Measurements from ENCODE around the gene GRK5. TPM values are rescaled to one million over a fixed set of nuclear protein-coding genes. Genes with fewer than 3 reads are reported as not detected.

The GRK5 gene
- total and polyA plus RNA-seq, 5 donors, result 31.3 to 89.9 (median 57.6) TPM

- 67% methylated on average over 11 of the region's 11 CpGs for WGBS
- H3K9me3 ChIP-seq (ENCODE audit: control insufficient read depth, low read length), result no peaks in the 10 kb centered on the region
- H3K27me3 ChIP-seq (ENCODE audit: control insufficient read depth, insufficient read depth), result no peaks in the 10 kb centered on the region
- peaks cover 20% of the 10 kb centered on the region for H3K4me1 ChIP-seq (ENCODE audit: control insufficient read depth, insufficient read depth, low read length)
- no peak overlapping the region for H3K27ac ChIP-seq (ENCODE audit: low read length)
- ATAC-seq (peak; percentile 18 to 66), DNase-seq (peak in 2 of 3 donors; percentile 57 to 75)
- no peak overlapping the region for H3K4me3 ChIP-seq (ENCODE audit: low read length)
- intact Hi-C loops (cut with DNase I), result no loop called here
Observed at GRCh38 chr10:119360181-119360921, 153.0 kb downstream of the GRK5 start.

GRCh38 chr10:119361037-119361436, 153.7 kb downstream of the GRK5 start:
- intact Hi-C loops (cut with DNase I), result no loop called here
- WGBS, result 95% methylated on average over 10 of the region's 10 CpGs
- Histone ChIP-seq H3K27ac (ENCODE audit: low read length) (no peak overlapping the region), H3K4me1 (ENCODE audit: control insufficient read depth, insufficient read depth, low read length) (peaks cover 23% of the 10 kb centered on the region), H3K27me3 (ENCODE audit: control insufficient read depth, insufficient read depth) (no peaks in the 10 kb centered on the region), H3K9me3 (ENCODE audit: control insufficient read depth, low read length) (no peaks in the 10 kb centered on the region), H3K4me3 (ENCODE audit: low read length) (no peak overlapping the region)
- ATAC-seq, result no peak
- DNase-seq, result no peak

DNA sequence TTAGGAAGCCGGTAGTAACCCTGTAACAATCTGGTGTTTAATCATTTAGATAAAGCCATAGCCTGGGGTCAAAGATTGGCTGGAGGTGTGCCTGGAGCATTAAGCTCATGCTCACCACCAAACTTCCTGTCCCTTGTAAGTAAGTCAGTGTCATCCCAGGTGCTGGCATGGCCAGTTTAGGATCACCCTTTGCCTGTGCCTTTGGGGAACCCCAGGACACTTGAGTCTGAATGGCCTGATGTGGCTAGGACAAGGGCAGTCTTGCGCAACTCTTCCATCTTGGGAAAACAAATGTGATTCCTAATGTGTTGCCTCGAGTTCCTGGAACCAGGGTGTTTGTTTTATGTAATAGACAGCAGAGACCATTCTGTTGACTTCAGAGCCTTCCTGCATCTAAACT, 154.8 kb downstream of the GRK5 start:
- ATAC-seq, result peak; percentile 8 to 48
- intact Hi-C loops (cut with DNase I), result no loop called here
- Histone ChIP-seq H3K4me3 (ENCODE audit: low read length) (no peak overlapping the region), H3K27ac (ENCODE audit: low read length) (no peak overlapping the region), H3K27me3 (ENCODE audit: control insufficient read depth, insufficient read depth) (no peaks in the 10 kb centered on the region), H3K9me3 (ENCODE audit: control insufficient read depth, low read length) (no peaks in the 10 kb centered on the region), H3K4me1 (ENCODE audit: control insufficient read depth, insufficient read depth, low read length) (peaks cover 25% of the 10 kb centered on the region)
- WGBS, result 51% methylated on average over 3 of the region's 3 CpGs
- DNase-seq, result peak in 2 of 3 donors; percentile 45 to 68

GRCh38 chr10:119364645-119365600, 157.6 kb downstream of the GRK5 start:
- intact Hi-C loops (cut with DNase I), result no loop called here

DNA sequence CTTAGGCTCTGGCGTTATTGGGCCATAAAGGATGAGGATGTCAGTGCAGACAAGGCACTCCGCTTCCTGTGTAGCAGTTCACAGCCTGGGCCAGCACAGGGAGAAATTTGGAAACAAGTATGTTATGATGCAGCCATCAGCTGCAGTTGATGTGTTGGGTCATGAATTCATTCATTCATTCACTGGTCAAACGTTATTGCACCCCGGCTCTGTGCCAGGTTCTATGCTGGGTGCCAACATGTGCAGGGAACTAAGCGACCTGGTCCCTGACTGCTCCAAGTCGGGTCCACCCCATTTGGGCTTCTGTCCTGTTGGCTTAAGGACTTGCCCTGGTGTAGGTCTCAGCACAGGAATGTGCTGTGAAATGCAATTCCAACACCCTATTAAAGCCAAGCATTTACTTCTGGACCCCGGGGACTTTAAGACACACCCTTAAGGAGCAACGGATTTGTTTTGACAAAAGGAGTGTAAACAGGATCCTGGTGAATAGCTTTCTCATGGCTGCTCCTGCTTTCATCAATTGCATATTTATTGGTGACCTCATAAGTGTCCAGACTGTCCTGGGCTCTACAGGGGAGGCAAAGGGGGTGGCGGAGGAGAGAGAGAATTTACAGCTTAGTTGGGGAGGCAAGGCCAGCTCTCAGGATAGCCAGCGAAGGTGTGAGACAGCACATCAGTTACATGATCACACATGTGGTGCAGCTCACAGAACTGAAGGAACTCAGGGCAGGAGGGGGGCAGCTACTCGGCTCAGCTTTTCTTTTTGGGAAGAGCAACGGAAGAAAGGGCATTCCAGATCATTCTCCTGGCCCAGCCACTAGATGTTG, 158.6 kb downstream of the GRK5 start:
- Histone ChIP-seq H3K4me3 (ENCODE audit: low read length) (no peak overlapping the region), H3K27ac (ENCODE audit: low read length) (peak overlapping the region; percentile 36), H3K27me3 (ENCODE audit: control insufficient read depth, insufficient read depth) (no peaks in the 10 kb centered on the region), H3K9me3 (ENCODE audit: control insufficient read depth, low read length) (no peaks in the 10 kb centered on the region), H3K4me1 (ENCODE audit: control insufficient read depth, insufficient read depth, low read length) (peaks cover 39% of the 10 kb centered on the region)
- DNase-seq (peak in 2 of 3 donors; percentile 77 to 79), ATAC-seq (peak in 1 of 2 donors; percentile 7)
- WGBS, result 56% methylated on average over 12 of the region's 12 CpGs
- intact Hi-C loops (cut with DNase I), result no loop called here

More at GRCh38 chr10:119364645-119365600, 157.6 kb downstream of the GRK5 start:
- 56% methylated on average over 11 of the region's 11 CpGs for WGBS
- Histone ChIP-seq H3K9me3 (ENCODE audit: control insufficient read depth, low read length) (no peaks in the 10 kb centered on the region), H3K4me3 (ENCODE audit: low read length) (no peak overlapping the region), H3K27me3 (ENCODE audit: control insufficient read depth, insufficient read depth) (no peaks in the 10 kb centered on the region), H3K4me1 (ENCODE audit: control insufficient read depth, insufficient read depth, low read length) (peaks cover 38% of the 10 kb centered on the region), H3K27ac (ENCODE audit: low read length) (peak overlapping the region; percentile 14)
- no peak for ATAC-seq
- peak in 1 of 3 donors; percentile 54 for DNase-seq

DNA sequence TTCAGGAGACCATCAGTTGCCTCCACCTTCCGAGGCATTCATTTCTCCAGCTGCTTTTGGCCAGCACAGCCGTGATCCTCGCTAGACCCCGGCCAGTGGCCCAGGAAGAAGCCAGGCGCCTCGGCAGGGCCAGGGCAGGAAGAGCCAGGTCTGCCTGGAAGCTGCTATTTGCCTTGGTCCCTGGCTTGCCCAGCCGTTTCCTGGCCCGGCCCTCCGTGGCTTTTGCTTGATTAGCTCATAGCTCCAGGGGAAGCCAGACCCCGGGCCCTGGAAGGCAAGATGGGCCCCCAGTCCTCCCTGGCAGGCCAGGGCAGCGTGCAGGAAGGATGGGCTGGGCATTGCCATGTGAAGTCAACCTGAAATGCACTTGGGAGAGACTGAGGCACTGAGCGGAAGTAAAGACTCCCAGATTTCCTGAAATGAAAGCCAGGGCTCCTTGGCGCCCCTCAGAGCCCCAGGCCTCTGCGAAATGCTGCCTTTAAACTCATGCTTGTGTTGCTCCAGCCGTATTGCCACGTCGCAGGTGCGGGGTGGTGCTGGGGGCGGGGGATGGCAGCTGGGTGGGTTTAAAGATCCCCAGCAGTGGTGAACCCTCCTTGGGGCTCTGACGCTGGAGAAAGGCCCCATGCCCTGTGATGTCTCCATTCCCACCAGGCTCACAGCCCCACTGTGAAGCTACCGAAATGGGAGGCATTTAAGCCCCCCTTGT, 160.6 kb downstream of the GRK5 start:
- Histone ChIP-seq H3K4me1 (ENCODE audit: control insufficient read depth, insufficient read depth, low read length) (peaks cover 40% of the 10 kb centered on the region), H3K9me3 (ENCODE audit: control insufficient read depth, low read length) (no peaks in the 10 kb centered on the region), H3K27me3 (ENCODE audit: control insufficient read depth, insufficient read depth) (no peaks in the 10 kb centered on the region), H3K27ac (ENCODE audit: low read length) (peak overlapping the region; percentile 48), H3K4me3 (ENCODE audit: low read length) (no peak overlapping the region)
- no peak for ATAC-seq
- WGBS, result 70% methylated on average over 21 of the region's 21 CpGs
- peak in 2 of 3 donors; percentile 81 for DNase-seq
- intact Hi-C loops (cut with DNase I), result no loop called here

DNA sequence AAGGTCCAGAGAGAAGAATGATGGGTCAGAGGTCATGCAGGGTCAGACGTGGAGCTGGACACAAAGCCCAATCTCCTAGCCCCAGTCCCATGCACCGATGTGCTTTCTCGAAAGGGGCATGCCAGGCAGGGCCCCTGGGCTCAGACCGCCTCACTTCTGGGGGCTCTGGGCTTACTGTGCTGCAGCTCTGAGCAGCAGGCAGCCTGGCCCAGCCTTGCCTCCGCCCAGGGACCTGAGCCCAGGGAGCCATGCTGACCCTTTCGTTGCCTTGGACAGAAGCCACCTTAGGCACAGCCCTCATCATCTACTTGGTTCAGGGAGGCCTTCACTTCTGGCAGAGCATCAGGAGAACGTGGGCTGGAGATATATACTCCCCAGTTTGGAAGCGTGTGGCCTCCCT, 161.2 kb downstream of the GRK5 start:
- 51% methylated on average over 8 of the region's 8 CpGs for WGBS
- intact Hi-C loops (cut with DNase I), result no loop called here

DNA sequence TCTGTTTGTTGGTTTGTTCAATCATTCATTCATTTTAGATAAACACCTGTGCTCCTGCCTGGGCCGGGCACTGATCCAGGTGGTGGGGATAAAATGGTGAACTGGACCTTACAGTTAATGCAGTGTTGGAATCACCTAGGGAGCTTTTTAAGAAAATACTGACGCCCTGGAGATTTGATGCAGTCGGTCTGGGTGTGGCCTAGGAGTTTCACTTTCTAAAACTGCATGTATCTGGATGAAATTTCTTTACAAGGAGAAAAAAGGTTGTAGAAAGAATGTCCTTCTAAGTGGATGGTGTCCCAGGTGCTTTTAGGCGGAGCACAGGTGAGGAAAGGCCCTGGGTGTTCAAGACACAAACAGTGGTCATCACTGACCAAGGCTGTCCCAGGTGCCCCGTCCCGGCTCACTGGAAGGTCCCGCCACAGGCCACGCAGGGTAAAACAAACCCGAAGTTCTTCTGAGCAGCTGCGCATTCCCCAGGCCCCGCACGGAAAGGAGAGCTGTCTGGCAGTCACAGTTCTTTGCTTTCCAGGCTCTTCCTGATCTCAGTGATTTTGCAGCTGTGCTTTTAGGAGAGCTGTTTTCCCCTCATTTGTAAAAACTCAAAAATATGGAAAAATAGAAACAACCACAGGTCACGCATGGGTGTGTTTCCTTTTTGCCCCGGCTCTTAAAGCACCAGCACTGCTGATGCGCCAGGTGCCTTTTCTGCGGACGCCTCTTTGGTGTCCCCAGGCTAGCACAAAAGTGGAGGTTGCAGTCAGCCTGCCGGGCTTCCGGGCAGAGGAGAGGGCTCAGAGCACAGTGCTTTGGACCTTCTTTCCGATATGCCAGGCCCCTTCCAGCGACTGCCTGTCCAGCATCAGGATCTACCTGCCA, 161.9 kb downstream of the GRK5 start:
- Histone ChIP-seq H3K4me1 (ENCODE audit: control insufficient read depth, insufficient read depth, low read length) (peaks cover 40% of the 10 kb centered on the region), H3K27ac (ENCODE audit: low read length) (peak overlapping the region; percentile 95), H3K9me3 (ENCODE audit: control insufficient read depth, low read length) (no peaks in the 10 kb centered on the region), H3K27me3 (ENCODE audit: control insufficient read depth, insufficient read depth) (no peaks in the 10 kb centered on the region), H3K4me3 (ENCODE audit: low read length) (no peak overlapping the region)
- DNase-seq, result peak in 1 of 3 donors; percentile 46
- intact Hi-C loops (cut with DNase I), result no loop called here
- ATAC-seq, result no peak
- WGBS, result 53% methylated on average over 21 of the region's 21 CpGs

More for the DNA sequence above, 161.2 kb downstream of the GRK5 start:
- Histone ChIP-seq H3K4me3 (ENCODE audit: low read length) (no peak overlapping the region), H3K9me3 (ENCODE audit: control insufficient read depth, low read length) (no peaks in the 10 kb centered on the region), H3K27me3 (ENCODE audit: control insufficient read depth, insufficient read depth) (no peaks in the 10 kb centered on the region), H3K4me1 (ENCODE audit: control insufficient read depth, insufficient read depth, low read length) (peaks cover 40% of the 10 kb centered on the region), H3K27ac (ENCODE audit: low read length) (peak overlapping the region; percentile 48)
- DNase-seq (peak in 1 of 3 donors; percentile 74), ATAC-seq (no peak)

DNA sequence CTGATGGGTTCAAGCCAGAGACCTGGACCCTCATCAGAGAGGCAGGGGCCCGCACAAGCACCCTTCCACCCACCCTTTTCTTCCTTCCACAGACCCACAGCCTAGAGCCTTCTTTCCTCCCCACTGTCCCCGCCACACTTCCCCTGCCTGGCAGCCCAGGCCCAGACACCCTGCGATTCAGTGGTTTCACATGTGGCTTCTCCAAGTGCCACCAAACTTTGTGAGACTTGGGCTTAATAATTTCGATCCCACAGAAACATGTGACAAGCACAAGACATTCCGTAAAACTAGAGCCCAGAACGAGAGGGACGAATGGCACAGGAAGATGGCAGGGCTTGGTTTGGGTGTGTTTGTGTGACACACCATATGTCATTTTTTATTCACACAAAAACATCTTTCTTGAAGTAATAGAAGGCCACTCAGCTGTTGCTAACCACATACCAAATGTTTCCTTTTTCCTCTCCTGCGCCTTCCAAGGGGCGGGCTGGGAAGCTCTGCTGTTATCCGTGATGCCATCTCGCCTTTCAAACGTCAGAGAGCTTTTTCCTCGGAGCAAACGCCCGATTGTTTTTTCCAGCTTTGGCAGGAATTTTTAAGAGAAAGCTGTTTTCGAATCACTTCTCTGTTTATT, 162.9 kb downstream of the GRK5 start:
- Histone ChIP-seq H3K27me3 (ENCODE audit: control insufficient read depth, insufficient read depth) (no peaks in the 10 kb centered on the region), H3K27ac (ENCODE audit: low read length) (peak overlapping the region; percentile 95), H3K9me3 (ENCODE audit: control insufficient read depth, low read length) (no peaks in the 10 kb centered on the region), H3K4me1 (ENCODE audit: control insufficient read depth, insufficient read depth, low read length) (peaks cover 48% of the 10 kb centered on the region), H3K4me3 (ENCODE audit: low read length) (no peak overlapping the region)
- intact Hi-C loops (cut with DNase I), result loop anchor here in 1 of 4 donors (5.0 kb wide), 1 partner anchor 37 kb away; no protein-coding TSS in a partner anchor
- ATAC-seq, result peak; percentile 42 to 78
- 37% methylated on average over 16 of the region's 16 CpGs for WGBS
- peak; percentile 75 to 85 (median 85) for DNase-seq
